ENCODE data around the gene RASSF5.

The RASSF5 gene

GRCh38 chr1:206588492-206588891 is 81.2 kb downstream of the RASSF5 start:
- no peaks in the 10 kb centered on the region for H3K9me3 ChIP-seq
- H3K4me1 ChIP-seq, result peaks cover 0 to 8% (median 3%) of the 10 kb centered on the region in 4 donors
- H3K4me3 ChIP-seq, result no peak overlapping the region
- intact Hi-C loops (cut with DNase I; ENCODE audit: low total_unique reads), result no loop called here
- no peak for DNase-seq
- peaks cover 35 to 93% (median 71%) of the 10 kb centered on the region in 3 donors for H3K36me3 ChIP-seq
- TF ChIP-seq, protein P1, sequence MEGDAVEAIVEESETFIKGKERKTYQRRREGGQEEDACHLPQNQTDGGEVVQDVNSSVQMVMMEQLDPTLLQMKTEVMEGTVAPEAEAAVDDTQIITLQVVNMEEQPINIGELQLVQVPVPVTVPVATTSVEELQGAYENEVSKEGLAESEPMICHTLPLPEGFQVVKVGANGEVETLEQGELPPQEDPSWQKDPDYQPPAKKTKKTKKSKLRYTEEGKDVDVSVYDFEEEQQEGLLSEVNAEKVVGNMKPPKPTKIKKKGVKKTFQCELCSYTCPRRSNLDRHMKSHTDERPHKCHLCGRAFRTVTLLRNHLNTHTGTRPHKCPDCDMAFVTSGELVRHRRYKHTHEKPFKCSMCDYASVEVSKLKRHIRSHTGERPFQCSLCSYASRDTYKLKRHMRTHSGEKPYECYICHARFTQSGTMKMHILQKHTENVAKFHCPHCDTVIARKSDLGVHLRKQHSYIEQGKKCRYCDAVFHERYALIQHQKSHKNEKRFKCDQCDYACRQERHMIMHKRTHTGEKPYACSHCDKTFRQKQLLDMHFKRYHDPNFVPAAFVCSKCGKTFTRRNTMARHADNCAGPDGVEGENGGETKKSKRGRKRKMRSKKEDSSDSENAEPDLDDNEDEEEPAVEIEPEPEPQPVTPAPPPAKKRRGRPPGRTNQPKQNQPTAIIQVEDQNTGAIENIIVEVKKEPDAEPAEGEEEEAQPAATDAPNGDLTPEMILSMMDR (IDR thresholded peaks at IDR 0.05), result no peak
- no peaks in the 10 kb centered on the region for H3K27me3 ChIP-seq
- peak overlapping the region; percentile 18 to 34 for H3K27ac ChIP-seq

- H3K27ac ChIP-seq, result peak overlapping the region; percentile 18 to 34
- H3K36me3 ChIP-seq, result peaks cover 42 to 98% (median 74%) of the 10 kb centered on the region in 3 donors
- H3K27me3 ChIP-seq, result no peaks in the 10 kb centered on the region
- H3K9me3 ChIP-seq, result no peaks in the 10 kb centered on the region
- TF ChIP-seq, protein P1 (IDR thresholded peaks at IDR 0.05), result no peak
- H3K4me3 ChIP-seq, result no peak overlapping the region
- intact Hi-C loops (cut with DNase I; ENCODE audit: low total_unique reads), result no loop called here
- H3K4me1 ChIP-seq, result peaks cover 0 to 8% (median 2%) of the 10 kb centered on the region in 4 donors
- DNase-seq, result no peak
Observed at GRCh38 chr1:206589206-206589605, 81.9 kb downstream of the RASSF5 start.

DNA sequence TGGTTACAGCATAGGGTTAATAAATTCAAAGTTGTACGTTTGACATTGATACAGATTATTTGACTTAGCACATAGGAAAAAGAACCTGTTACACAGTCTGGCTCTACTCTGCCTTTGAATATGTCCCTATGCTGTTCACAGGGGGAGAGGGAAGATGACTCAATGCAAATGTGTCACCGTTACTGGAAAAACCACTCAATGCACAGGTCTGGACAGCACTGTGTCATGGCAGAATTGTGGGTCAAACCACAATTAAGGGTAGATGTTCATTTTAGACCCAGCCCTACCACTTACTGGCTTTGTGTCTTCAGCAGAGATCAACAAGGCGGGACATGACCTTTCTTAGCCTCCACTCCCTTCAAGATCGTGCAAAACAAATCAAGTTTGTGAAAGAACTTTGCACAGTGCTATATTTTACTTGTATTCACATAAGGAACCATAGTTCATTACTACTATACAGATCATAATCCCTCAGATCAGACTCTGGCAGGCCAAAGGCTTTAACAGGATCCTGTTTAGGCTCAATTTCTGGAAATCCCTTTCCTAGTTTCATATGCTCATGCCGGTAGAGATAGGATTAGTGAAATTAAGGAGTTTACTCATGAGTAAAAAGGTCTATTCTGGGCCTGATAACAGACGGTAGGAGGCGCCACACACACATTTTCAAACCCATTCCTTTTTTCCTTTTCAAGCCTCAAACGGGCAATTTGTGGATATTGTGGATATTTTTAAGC is 82.9 kb downstream of the RASSF5 start:
- H3K27me3 ChIP-seq, result no peaks in the 10 kb centered on the region
- intact Hi-C loops (cut with DNase I; ENCODE audit: low total_unique reads), result no loop called here
- no peak for DNase-seq
- peaks cover 0 to 8% (median 2%) of the 10 kb centered on the region in 4 donors for H3K4me1 ChIP-seq
- H3K27ac ChIP-seq, result no peak overlapping the region
- no peaks in the 10 kb centered on the region for H3K9me3 ChIP-seq
- no peak overlapping the region for H3K4me3 ChIP-seq
- TF ChIP-seq, protein P1 (IDR thresholded peaks at IDR 0.05), result peak in 1 of 2 experiments; percentile 10
- peaks cover 47 to 98% (median 78%) of the 10 kb centered on the region in 3 donors for H3K36me3 ChIP-seq

DNA sequence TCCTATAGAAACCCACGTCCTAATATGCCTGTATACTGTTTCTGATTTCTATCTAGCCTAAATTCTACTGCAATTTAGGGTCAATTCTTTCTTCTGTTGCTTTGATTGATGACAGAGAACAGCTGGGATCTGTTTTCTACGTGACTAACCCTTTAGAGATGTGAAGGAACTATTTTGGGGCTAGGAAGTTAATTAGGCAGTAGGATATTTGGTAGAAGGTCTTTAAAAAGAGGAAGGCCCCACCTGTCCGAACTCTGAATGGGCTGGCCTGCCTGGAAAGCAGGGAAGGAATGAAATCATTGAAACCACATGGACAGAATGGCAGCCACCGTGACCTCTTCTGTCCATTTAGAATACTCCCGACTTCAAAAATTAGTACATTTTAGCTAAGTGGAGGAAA is 83.9 kb downstream of the RASSF5 start:
- Histone ChIP-seq H3K36me3 (peaks cover 58 to 98% (median 79%) of the 10 kb centered on the region in 3 donors), H3K4me3 (no peak overlapping the region), H3K27ac (no peak overlapping the region), H3K27me3 (no peaks in the 10 kb centered on the region), H3K9me3 (no peaks in the 10 kb centered on the region), H3K4me1 (peaks cover 0 to 8% (median 2%) of the 10 kb centered on the region in 4 donors)
- DNase-seq, result no peak
- TF ChIP-seq, protein P1 (IDR thresholded peaks at IDR 0.05), result no peak
- intact Hi-C loops (cut with DNase I; ENCODE audit: low total_unique reads), result no loop called here

DNA sequence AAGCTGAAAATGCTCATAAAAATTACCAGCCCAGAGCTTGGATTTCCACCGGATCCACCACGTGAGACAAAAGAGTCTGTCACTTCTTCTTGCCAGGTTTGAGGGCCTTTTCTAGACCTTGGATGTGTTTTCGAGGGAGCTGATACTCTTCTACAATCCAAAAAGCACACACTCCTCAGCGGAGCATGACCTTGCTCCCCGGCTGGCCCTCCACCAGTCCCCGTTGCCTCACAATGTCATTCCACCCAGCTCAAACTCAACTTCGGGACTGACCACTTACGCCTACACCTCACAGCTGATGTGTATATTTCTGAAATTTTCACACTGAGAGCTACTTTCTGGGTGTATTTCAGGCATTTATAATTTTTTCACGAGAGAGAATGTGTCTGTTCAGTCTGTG is 84.4 kb downstream of the RASSF5 start:
- Histone ChIP-seq H3K36me3 (peaks cover 59 to 98% (median 79%) of the 10 kb centered on the region in 3 donors), H3K27ac (no peak overlapping the region), H3K9me3 (no peaks in the 10 kb centered on the region), H3K27me3 (no peaks in the 10 kb centered on the region), H3K4me1 (peaks cover 0 to 8% (median 2%) of the 10 kb centered on the region in 4 donors), H3K4me3 (no peak overlapping the region)
- intact Hi-C loops (cut with DNase I; ENCODE audit: low total_unique reads), result no loop called here
- TF ChIP-seq, protein P1 (IDR thresholded peaks at IDR 0.05), result no peak
- DNase-seq, result no peak
